DMS153 (cell line): ENCODE measurements around the gene PGAP6.

ENCODE experiments used
- DNase-seq: peaks from one replicate; lab custom pipeline; 2025; lab: John Stamatoyannopoulos, UW

Gene PGAP6

GRCh38 chr16:324451-325334 lies 57.1 kb downstream of the PGAP6 start:
- peak; percentile 27 for DNase-seq

- DNase-seq: no peak
These were observed 57.7 kb downstream of the PGAP6 start for GRCh38 chr16:324201-324450.

- no peak for DNase-seq
These were observed 59.2 kb downstream of the PGAP6 start for GRCh38 chr16:322476-323143.

- DNase-seq: no peak
These were observed 60.2 kb downstream of the PGAP6 start for GRCh38 chr16:321532-321931.
